Mesendoderm (in vitro differentiated cells): ENCODE results near the gene TEX35.

Experiments
- DNase-seq: peaks from one replicate; pipeline ENCODE4 v3.0.0; 2013
- H2AK5ac ChIP-seq: 2 replicates; pipeline ENCODE4 v1.6.1; 2013; ENCODE audit warnings: low read length, inconsistent platforms
- H2BK120ac ChIP-seq: 2 replicates; pipeline ENCODE4 v1.6.1; 2013; ENCODE audit warnings: low read depth, mild to moderate bottlenecking, low read length, moderate library complexity, mixed read lengths
- H2BK15ac ChIP-seq: replicated peaks from 2 replicates; pipeline ENCODE4 v1.6.1; 2013; ENCODE audit warnings: low read depth, mild to moderate bottlenecking, moderate library complexity
- H2BK5ac ChIP-seq: 2 replicates; pipeline ENCODE4 v1.6.1; 2013; ENCODE audit warnings: low read length, inconsistent platforms
- H3K18ac ChIP-seq: 2 replicates; pipeline ENCODE4 v1.6.1; 2013; ENCODE audit warnings: mild to moderate bottlenecking, low read length, mixed read lengths
- H3K23ac ChIP-seq: one replicate; pipeline ENCODE4 v1.6.1; 2013; ENCODE audit warnings: low read length
- H3K27ac ChIP-seq: 2 replicates; pipeline ENCODE4 v1.5.1; 2013; ENCODE audit warnings: low read depth, mild to moderate bottlenecking, inconsistent platforms, low read length, moderate library complexity
- H3K27me3 ChIP-seq: 2 replicates; pipeline ENCODE4 v1.6.1; 2013; ENCODE audit warnings: low read length, control low read depth, mild to moderate bottlenecking, inconsistent platforms; ENCODE audit not compliant: insufficient read depth, poor library complexity
- H3K36me3 ChIP-seq: 2 replicates; pipeline ENCODE4 v1.6.1; 2013; ENCODE audit warnings: low read length, inconsistent platforms; ENCODE audit not compliant: control insufficient read depth, insufficient read depth
- H3K4ac ChIP-seq: one replicate; pipeline ENCODE4 v1.6.1; 2013; ENCODE audit warnings: low read depth, mild to moderate bottlenecking, low read length, moderate library complexity
- H3K4me1 ChIP-seq: 2 replicates; pipeline ENCODE4 v1.6.1; 2013; ENCODE audit warnings: low read depth, low read length, inconsistent platforms; ENCODE audit not compliant: control insufficient read depth
- H3K4me2 ChIP-seq: 2 replicates; pipeline ENCODE4 v1.6.1; 2013; ENCODE audit warnings: low read length
- H3K4me3 ChIP-seq: 2 replicates; pipeline ENCODE4 v1.5.1; 2013; ENCODE audit warnings: mild to moderate bottlenecking, low read length
- H3K56ac ChIP-seq: one replicate; pipeline ENCODE4 v1.6.1; 2013; ENCODE audit warnings: low read length
- H3K79me1 ChIP-seq: 2 replicates; pipeline ENCODE4 v1.6.1; 2013; ENCODE audit warnings: low read length, inconsistent platforms
- H3K79me2 ChIP-seq: 2 replicates; pipeline ENCODE4 v1.6.1; 2013; ENCODE audit warnings: mild to moderate bottlenecking, low read length; ENCODE audit not compliant: control insufficient read depth, insufficient read depth
- H3K9ac ChIP-seq: 2 replicates; pipeline ENCODE4 v1.6.1; 2013; ENCODE audit warnings: low read length, inconsistent platforms
- H4K5ac ChIP-seq: one replicate; pipeline ENCODE4 v1.6.1; 2013; ENCODE audit warnings: low read length
- H4K8ac ChIP-seq: one replicate; pipeline ENCODE4 v1.6.1; 2013; ENCODE audit warnings: low read depth, mild to moderate bottlenecking, control low read depth, low read length, moderate library complexity
- WGBS: extraction: QIAGEN DNeasy Blood & Tissue Kit; methylation state at CpG from one replicate; pipeline ENCODE4 v1.1.7; 2013; ENCODE audit warnings: low lambda C conversion rate, missing lambda C conversion rate; ENCODE audit not compliant: insufficient coverage; ENCODE audit errors: extremely low coverage; 5-methylcytosine and 5-hydroxymethylcytosine counted together

TEX35 gene

GRCh38 chr1:178472531-178472930, 40.4 kb upstream of the TEX35 start:
- Histone ChIP-seq H2BK5ac (no peak overlapping the region), H3K27me3 (no peaks in the 10 kb centered on the region), H3K79me2 (no peaks in the 10 kb centered on the region), H3K56ac (no peak overlapping the region), H3K27ac (no peak overlapping the region), H3K79me1 (no peaks in the 10 kb centered on the region), H3K36me3 (no peaks in the 10 kb centered on the region), H2BK15ac (no peak overlapping the region), H3K4ac (no peak overlapping the region), H3K23ac (no peak overlapping the region), H4K8ac (no peak overlapping the region), H3K9ac (no peak overlapping the region), H4K5ac (no peak overlapping the region), H3K18ac (no peak overlapping the region), H2BK120ac (no peak overlapping the region), H3K4me2 (no peak overlapping the region), H3K4me3 (no peak overlapping the region), H3K4me1 (peaks cover 4% of the 10 kb centered on the region), H2AK5ac (no peak overlapping the region)
- DNase-seq, result no peak

GRCh38 chr1:178477373-178477772, 35.5 kb upstream of the TEX35 start:
- Histone ChIP-seq H4K5ac (no peak overlapping the region), H3K23ac (no peak overlapping the region), H3K4ac (no peak overlapping the region), H3K79me2 (no peaks in the 10 kb centered on the region), H3K4me2 (no peak overlapping the region), H4K8ac (no peak overlapping the region), H3K36me3 (no peaks in the 10 kb centered on the region), H2BK5ac (no peak overlapping the region), H3K27me3 (no peaks in the 10 kb centered on the region), H2AK5ac (no peak overlapping the region), H3K79me1 (no peaks in the 10 kb centered on the region), H2BK15ac (no peak overlapping the region), H3K4me1 (peaks cover 4% of the 10 kb centered on the region), H3K9ac (no peak overlapping the region), H3K4me3 (no peak overlapping the region), H3K18ac (no peak overlapping the region), H3K27ac (no peak overlapping the region), H2BK120ac (no peak overlapping the region), H3K56ac (no peak overlapping the region)
- no CpG with 5 or more reads among the region's 4 CpGs for WGBS
- DNase-seq, result no peak

GRCh38 chr1:178477841-178478240, 35.1 kb upstream of the TEX35 start:
- H3K4ac ChIP-seq, result no peak overlapping the region
- no peak overlapping the region for H4K5ac ChIP-seq
- H3K4me1 ChIP-seq, result peaks cover 4% of the 10 kb centered on the region
- no peaks in the 10 kb centered on the region for H3K79me1 ChIP-seq
- H3K79me2 ChIP-seq, result no peaks in the 10 kb centered on the region
- H3K27me3 ChIP-seq, result no peaks in the 10 kb centered on the region
- no peak overlapping the region for H4K8ac ChIP-seq
- no peak overlapping the region for H3K9ac ChIP-seq
- no peak overlapping the region for H3K18ac ChIP-seq
- no peak overlapping the region for H2BK5ac ChIP-seq
- no peak overlapping the region for H2BK120ac ChIP-seq
- no peak overlapping the region for H3K23ac ChIP-seq
- no peaks in the 10 kb centered on the region for H3K36me3 ChIP-seq
- no peak overlapping the region for H2BK15ac ChIP-seq
- no peak overlapping the region for H3K56ac ChIP-seq
- H3K4me2 ChIP-seq, result no peak overlapping the region
- H3K27ac ChIP-seq, result no peak overlapping the region
- no peak overlapping the region for H3K4me3 ChIP-seq
- DNase-seq, result no peak
- WGBS, result no CpG with 5 or more reads among the region's 1 CpG
- no peak overlapping the region for H2AK5ac ChIP-seq

- Histone ChIP-seq H3K79me1 (no peaks in the 10 kb centered on the region), H3K23ac (no peak overlapping the region), H3K27ac (no peak overlapping the region), H3K36me3 (no peaks in the 10 kb centered on the region), H2BK15ac (no peak overlapping the region), H3K4ac (no peak overlapping the region), H2BK5ac (no peak overlapping the region), H3K18ac (no peak overlapping the region), H4K5ac (no peak overlapping the region), H2AK5ac (no peak overlapping the region), H4K8ac (no peak overlapping the region), H2BK120ac (no peak overlapping the region), H3K4me1 (no peaks in the 10 kb centered on the region), H3K9ac (no peak overlapping the region), H3K79me2 (no peaks in the 10 kb centered on the region), H3K4me3 (no peak overlapping the region), H3K56ac (no peak overlapping the region), H3K4me2 (no peak overlapping the region), H3K27me3 (no peaks in the 10 kb centered on the region)
- WGBS, result no CpG with 5 or more reads among the region's 5 CpGs
- DNase-seq, result no peak
These were observed 29.5 kb upstream of the TEX35 start for GRCh38 chr1:178483251-178483957.

- Histone ChIP-seq H4K8ac (no peak overlapping the region), H3K4me1 (no peaks in the 10 kb centered on the region), H3K9ac (no peak overlapping the region), H3K4me3 (no peak overlapping the region), H3K23ac (no peak overlapping the region), H3K36me3 (no peaks in the 10 kb centered on the region), H4K5ac (no peak overlapping the region), H2BK15ac (no peak overlapping the region), H3K18ac (no peak overlapping the region), H3K56ac (no peak overlapping the region), H2BK120ac (no peak overlapping the region), H3K27ac (no peak overlapping the region), H3K27me3 (no peaks in the 10 kb centered on the region), H3K4me2 (no peak overlapping the region), H2BK5ac (no peak overlapping the region), H2AK5ac (no peak overlapping the region), H3K4ac (no peak overlapping the region), H3K79me2 (no peaks in the 10 kb centered on the region), H3K79me1 (no peaks in the 10 kb centered on the region)
- no peak for DNase-seq
- no CpG with 5 or more reads among the region's 3 CpGs for WGBS
These were observed 28.1 kb upstream of the TEX35 start for GRCh38 chr1:178484698-178485225.

- no peak overlapping the region for H2BK120ac ChIP-seq
- no peak overlapping the region for H3K18ac ChIP-seq
- no peaks in the 10 kb centered on the region for H3K36me3 ChIP-seq
- H3K79me1 ChIP-seq, result no peaks in the 10 kb centered on the region
- H3K4me3 ChIP-seq, result no peak overlapping the region
- no peak overlapping the region for H4K8ac ChIP-seq
- no peak overlapping the region for H3K27ac ChIP-seq
- no peak for DNase-seq
- WGBS, result no CpG with 5 or more reads among the region's 3 CpGs
- H3K27me3 ChIP-seq, result no peaks in the 10 kb centered on the region
- no peak overlapping the region for H3K9ac ChIP-seq
- H4K5ac ChIP-seq, result no peak overlapping the region
- H3K4ac ChIP-seq, result no peak overlapping the region
- H2BK5ac ChIP-seq, result no peak overlapping the region
- H3K4me2 ChIP-seq, result no peak overlapping the region
- no peak overlapping the region for H3K23ac ChIP-seq
- H3K4me1 ChIP-seq, result no peaks in the 10 kb centered on the region
- H3K56ac ChIP-seq, result no peak overlapping the region
- H2AK5ac ChIP-seq, result no peak overlapping the region
- no peak overlapping the region for H2BK15ac ChIP-seq
- no peaks in the 10 kb centered on the region for H3K79me2 ChIP-seq
These were observed 27.3 kb upstream of the TEX35 start for GRCh38 chr1:178485541-178485981.
